Renal cortex interstitium (tissue), 11 donors: Measurements from ENCODE around the gene ABCC1. TPM values are rescaled to one million over a fixed set of nuclear protein-coding genes. Genes with fewer than 3 reads are reported as not detected.
A peak's percentile ranks its signal among the peaks of the same experiment; 100 is the strongest.
"Not testable (repeated sequence)": the region's sequence is repeated elsewhere in the genome, so short reads cannot be mapped to it uniquely, and the experiment has no call there.

Experiments
- DNase-seq, 11 donors: peaks; one replicate each; pipeline ENCODE4 v3.0.0-alpha.2; 2013; ENCODE audit warnings: low read depth in 9 of 11, low spot score in 4 of 11; ENCODE audit errors: extremely low read depth in 1 of 11
- polyA plus RNA-seq, 3 donors: library from polyadenylated mRNA; unstranded; fragments of 120-200 nt; gene quantifications; one replicate each; pipeline ENCODE4 v1.2.1, GENCODE V29; 2013; ENCODE audit not compliant: insufficient read length in 3 of 3

ABCC1 gene
- polyA plus RNA-seq, 3 donors = 24.7 to 35.0 (median 25.4) TPM

DNA sequence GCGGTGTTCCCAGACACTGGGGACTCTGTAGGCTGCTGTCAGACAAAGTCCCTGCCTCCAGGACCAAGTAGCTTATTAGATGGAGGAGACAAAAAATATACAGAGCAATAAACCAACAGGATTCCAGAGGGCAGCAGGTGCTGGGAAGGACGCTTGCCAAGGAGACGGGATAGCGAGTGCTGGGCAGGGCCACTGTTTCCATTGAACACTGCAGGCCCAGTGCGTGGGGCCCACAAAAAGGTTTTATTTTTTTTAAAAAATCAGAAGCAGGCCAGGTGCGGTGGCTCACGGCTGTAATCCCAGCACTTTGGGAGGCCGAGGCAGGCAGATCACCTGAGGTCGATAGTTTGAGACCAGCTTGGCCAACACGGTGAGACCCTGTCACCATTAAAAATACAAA, 189.6 kb downstream of the ABCC1 start:
- DNase-seq = no peak

DNA sequence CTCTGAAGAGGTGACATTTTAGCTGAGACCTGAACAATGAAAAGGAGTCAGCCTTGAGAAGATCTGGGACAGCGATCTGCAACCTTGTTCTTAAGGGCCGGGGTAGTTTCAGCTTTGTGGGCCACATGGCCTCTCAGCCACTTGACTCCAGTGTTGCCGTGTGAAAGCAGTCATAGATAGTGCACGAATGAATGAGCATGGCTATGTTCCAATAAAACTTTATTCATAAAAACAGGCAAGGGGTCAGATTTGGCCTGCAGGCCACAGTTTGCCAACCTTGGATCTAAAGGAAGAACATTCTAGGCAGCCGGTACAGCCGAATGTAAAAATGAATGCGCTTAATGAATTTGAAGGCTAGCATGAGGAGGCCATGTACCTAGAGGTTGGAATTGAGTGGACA, 190.4 kb downstream of the ABCC1 start:
- no peak for DNase-seq

- DNase-seq = no peak
Observed at GRCh38 chr16:16140537-16140936, 191.1 kb downstream of the ABCC1 start.

- no peak for DNase-seq
Observed at GRCh38 chr16:16141141-16141540, 191.7 kb downstream of the ABCC1 start.

DNA sequence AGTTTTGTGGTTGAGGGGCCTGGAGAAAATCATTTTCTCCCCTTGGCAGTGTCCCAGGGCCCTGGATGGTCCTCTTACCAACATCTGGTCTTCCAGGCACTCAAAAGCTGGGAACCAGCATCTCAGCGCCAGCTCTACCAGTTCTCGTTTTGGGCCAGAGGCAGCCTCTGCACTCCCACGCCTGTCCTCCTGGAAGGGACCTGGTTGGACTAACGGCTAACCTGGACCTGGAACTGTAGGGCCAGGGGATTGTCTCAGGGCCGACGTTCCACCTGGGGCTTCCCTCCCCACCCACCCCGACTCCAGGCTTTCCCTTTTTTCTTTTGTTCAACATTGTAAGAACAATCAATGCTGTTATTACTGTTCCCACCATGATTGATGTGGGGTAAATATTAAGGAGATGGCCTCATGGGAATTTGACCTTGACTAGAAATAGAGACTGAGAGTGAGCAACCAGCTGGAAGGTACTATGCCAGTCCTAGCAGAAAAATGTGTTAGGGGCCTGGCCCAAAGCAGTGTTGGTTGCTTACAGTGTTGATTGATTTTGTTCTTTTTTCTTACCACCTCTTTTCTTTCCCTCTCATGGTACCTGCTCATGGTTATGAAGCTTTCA, 192.5 kb downstream of the ABCC1 start:
- no peak for DNase-seq

GRCh38 chr16:16143038-16143763, 193.8 kb downstream of the ABCC1 start:
- DNase-seq = no peak

DNA sequence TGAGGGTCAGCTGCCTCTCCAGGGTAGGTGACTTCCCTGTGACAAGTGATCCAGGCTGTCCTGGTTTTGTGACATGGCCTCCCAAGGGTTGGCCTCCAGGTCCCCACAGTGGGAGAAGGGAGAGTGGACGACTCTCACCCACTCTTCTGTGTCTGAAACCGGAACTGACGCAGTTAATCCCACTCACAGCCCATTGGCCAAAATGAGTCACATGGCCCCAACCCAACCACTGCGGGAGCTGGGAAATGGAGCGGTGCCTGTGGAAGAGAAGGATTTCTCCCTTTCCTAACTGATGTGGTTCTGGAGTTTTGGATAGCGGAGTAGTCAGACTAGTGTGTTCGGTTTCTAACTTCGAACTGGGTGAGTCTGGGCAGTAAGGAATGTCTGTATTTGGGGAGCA, 194.5 kb downstream of the ABCC1 start:
- no peak for DNase-seq

DNA sequence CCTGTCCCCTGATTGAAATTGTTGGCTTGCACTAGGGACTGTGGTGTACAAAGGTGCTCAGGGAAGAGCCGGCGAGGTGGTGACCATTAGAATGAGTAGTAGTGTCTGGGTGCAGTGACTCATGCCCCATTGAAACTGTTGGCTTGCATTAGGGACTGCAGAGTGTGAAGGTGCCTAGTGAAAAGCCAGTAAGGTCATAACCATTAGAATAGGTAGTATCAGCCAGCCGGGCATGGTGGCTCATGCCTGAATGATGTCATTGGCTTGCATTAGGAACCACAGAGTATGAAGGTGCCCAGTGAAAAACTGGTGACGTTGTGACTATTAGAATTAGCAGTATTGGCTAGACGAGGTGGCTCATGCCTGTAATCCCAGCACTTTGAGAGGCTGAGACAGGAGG, 195.0 kb downstream of the ABCC1 start:
- DNase-seq = no peak

- DNase-seq = no peak
Observed at GRCh38 chr16:16145286-16145685, 195.9 kb downstream of the ABCC1 start.

DNA sequence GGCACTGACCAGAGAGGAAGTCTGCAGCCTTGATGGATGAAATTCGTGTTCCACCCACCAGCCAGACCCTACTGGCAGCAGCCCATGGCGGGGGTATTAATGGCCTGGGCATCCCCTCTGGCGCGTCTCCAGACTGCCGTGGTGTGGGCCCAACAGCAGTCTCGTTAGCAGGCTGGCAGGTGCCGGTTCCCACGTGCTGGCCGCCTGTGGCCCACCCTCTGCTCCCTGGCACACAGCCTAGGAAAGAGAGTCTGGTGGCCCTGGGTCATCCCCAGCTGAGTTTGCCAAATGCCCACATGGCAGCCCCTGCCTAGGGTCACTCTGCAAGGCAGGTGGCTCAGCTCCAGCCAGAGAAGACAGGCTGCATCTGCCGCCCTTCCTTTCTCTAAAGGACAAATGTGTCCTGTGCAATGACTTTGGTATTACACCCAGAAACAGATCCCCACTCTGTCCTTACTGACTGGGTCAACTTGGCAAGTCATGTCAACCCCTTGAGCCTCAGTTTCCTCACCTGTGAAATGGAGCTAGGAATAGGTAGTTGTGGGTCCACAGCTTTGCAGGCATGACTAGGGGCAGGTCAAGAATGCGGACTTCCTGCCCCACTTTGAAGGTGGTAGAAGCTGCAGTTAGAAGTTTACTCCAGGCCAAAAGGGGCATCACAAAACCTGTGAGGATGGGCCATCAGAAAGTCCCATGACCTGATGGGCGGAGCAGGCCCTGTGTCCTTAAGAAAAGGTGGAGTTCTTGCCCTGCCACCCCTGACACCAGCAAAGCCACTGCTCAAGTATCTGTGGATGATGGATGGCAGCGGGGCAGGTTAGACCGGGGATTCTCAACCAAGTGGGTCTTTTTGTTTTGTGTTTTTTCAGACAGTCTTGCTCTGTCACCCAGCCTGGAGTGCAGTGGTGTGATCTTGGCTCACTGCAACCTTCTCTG, 197.2 kb downstream of the ABCC1 start:
- no peak for DNase-seq

DNA sequence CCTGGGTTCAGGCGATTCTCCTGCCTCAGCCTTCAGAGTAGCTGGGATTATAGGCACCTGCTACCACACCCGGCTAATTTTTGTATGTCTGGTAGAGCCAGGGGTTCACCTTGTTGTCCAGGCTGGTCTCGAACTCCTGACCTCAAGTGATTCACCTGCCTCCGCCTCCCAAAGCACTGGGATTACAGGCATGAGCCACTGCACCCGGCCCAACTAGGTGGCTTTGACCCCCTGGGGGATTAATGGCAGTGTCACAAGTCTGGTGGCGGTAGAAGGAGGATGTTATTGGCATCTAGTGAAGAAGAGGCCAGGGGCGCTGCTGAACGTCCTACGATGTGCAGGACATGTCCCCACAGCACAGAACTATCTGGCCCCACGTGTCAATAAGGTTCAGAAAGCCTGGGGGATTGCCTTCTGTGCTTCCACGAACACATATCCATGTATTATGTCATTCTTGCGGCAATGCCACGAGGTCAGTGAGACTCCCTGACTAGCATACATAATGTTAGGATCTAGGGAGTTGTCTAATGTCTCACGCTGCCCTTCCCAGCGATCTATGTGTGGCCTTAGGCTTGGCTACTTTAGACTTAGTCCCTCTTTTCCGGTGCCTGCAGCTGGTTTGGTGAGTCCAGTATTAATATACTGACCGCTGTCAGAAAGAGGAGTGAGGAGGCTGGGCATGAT, 198.0 kb downstream of the ABCC1 start:
- no peak for DNase-seq

DNA sequence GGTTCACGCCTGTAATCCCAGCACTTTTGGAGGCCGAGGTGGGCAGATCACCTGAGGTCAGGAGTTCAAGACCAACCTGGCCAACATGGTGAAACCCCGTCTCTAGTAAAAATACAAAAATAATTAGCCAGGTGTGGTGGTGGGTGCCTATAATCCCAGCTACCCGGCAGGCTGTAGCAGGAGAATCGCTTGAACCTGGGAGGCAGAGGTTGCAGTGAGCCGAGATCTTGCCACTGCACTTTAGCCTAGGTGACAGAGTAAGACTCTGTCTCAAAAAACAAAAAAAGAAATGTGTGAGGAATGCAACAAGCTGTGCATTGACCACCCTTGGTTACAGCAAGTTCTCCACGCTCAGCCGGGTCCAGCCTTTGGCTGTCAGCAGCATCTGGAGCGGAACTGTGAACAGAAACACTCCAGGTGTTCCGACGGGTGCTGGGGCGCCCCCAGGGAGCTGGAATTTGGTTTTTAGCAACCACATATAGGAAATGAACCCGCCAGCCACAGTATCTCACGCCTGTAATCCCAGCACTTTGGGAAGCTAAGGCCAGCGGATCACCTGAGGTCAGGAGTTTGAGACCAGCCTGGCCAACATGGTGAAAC, 198.7 kb downstream of the ABCC1 start:
- DNase-seq = peak in 2 of 11 donors; percentile 18 to 22

DNA sequence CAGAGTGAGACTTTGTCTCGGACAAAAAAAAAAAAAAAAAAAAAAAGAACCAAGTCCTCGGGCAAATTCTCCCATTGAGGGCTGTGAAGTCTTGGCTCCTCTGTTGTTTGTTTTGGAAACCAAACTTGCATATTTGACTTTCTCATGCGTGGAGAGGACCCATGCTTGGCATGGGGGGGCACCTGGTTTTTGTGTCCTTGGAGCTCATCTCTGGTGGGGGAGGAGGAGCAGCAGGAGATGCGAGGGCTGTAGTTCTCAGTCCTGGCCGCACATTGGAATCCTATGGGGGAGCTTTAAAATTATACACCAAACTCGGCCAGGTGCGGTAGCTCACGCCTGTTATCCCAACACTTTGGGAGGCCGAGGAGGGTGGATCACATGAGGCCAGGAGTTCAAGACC, 199.3 kb downstream of the ABCC1 start:
- peak in 1 of 11 donors; percentile 4 for DNase-seq

GRCh38 chr16:16149710-16150116, 200.3 kb downstream of the ABCC1 start:
- no peak for DNase-seq

- DNase-seq = peak in 5 of 11 donors; percentile 7 to 32 (median 29)
Observed at GRCh38 chr16:16150117-16150877, 200.9 kb downstream of the ABCC1 start.

DNA sequence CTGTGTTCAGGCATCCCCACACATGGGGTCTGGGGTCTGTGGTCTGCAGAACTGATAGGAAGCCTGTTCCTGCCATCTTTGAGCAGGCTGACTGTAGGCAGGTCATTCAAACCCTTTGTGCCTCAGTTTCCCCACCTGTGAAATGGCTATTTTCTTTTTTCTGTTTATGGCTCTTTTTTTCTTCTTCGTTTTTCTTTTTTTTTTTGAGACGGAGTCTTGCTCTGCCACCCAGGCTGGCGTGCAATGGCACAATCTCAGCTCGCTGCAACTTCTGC, 201.4 kb downstream of the ABCC1 start:
- no peak for DNase-seq

- DNase-seq = no peak
Observed at GRCh38 chr16:16151315-16151714, 201.9 kb downstream of the ABCC1 start.

DNA sequence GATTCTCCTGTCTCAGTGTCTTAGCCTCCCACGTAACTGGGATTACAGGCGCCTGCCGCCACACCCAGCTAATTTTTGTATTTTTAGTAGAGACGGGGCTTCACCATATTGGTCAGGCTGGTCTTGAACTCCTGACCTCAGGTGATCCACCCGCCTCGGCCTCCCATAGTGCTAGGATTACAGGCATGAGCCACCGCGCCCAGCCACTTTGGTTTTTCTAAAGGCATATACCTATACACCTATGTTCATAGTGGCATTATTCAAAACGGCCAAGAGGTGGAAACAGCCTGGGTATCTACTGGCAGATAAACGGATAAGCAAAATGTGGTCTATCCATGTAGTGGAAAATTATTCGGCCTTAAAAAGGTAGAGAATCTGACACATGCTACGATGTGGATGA, 203.6 kb downstream of the ABCC1 start:
- not testable (repeated sequence) for DNase-seq
